Camera-type eye (tissue), 1 donor: ENCODE measurements around the gene SLC35F5. TPM values are rescaled to one million over a fixed set of nuclear protein-coding genes. Genes with fewer than 3 reads are reported as not detected.

ENCODE experiments used
- total RNA-seq: library from RNA; depleted of rRNA; stranded (reverse); fragments of >200 nt; gene quantifications from one replicate; pipeline ENCODE4 v1.2.3, GENCODE V29; 2014

SLC35F5 gene
- 147 TPM for total RNA-seq

GRCh38 chr2:113756355-113757137, at the start of gene SLC35F5:
Gene SLC35F5 (minus strand): TSS chr2:113756642. CDS start chr2:113756409, 233 bp downstream.

Other genes starting within 250 kb of the SLC35F5 start
- 34.9 TPM for gene RABL2A, start 129.4 kb downstream of the SLC35F5 start, total RNA-seq
- gene ACTR3, start 133.4 kb upstream of the SLC35F5 start, total RNA-seq = 125 TPM